ENCODE data around the gene SYNE4. TPM values are rescaled to one million over a fixed set of nuclear protein-coding genes. Genes with fewer than 3 reads are reported as not detected.
"Not testable (repeated sequence)": the region's sequence is repeated elsewhere in the genome, so short reads cannot be mapped to it uniquely, and the experiment has no call there.

SYNE4 gene
- polyA plus RNA-seq, 1 donor from 2014 or later, result 0.19 TPM

DNA sequence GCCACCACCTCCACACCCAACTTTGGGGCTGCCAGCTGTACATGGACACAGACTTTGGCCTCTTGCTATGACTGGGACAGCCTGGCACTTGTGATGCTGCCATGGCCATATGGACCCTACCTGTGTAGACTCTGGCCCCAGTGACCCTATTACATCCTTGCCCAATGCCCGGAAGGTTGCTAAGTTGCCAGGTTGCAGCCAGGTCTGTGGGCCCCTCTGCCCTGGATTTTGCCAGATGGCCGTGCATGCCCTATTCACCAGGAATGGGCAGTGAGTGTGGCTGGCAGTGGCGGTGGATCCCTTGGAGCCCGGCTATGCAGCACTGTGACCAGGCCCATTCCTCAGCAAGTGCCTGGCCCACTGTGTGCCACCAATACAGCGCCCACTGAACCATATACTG, 22.5 kb downstream of the SYNE4 start:
- H3K27ac ChIP-seq (ENCODE audit: low read length), result no peak overlapping the region
- H2AFZ ChIP-seq (ENCODE audit: low read depth, low read length), result no peak overlapping the region
- H3K79me2 ChIP-seq (replicated peaks; ENCODE audit: insufficient read depth, low read length), result no peaks in the 10 kb centered on the region

DNA sequence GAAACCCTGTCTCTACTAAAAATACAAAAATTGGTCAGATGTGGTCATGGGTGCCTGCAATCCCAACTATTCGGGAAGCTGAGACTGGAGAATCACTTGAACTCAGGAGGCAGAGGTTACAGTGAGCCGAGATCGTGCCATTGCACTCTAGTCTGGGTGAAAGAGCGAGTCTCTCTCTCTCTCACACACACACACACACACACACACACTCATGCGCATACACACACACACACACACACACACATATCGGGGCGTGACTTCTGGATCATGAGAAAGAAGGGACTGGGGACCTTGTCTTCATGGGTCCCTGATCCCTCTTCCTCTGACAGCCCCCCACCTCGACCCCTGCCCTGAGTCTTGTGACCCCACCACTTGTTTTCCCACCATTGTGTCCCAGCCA, 25.4 kb downstream of the SYNE4 start:
- H3K9ac ChIP-seq (ENCODE audit: low read length), result no peak overlapping the region
- peaks cover 14% of the 10 kb centered on the region for H3K27me3 ChIP-seq (ENCODE audit: insufficient read depth, low read depth, low read length)
- no peaks in the 10 kb centered on the region for H4K20me1 ChIP-seq (ENCODE audit: insufficient read depth)
- TF ChIP-seq SMC3 (conservative IDR thresholded peaks at IDR 0.05; ENCODE audit: poor library complexity) (no peak), MXI1 (conservative IDR thresholded peaks at IDR 0.05; ENCODE audit: poor library complexity, severe bottlenecking) (no peak), POLR2AphosphoS5 (IDR thresholded peaks at IDR 0.05) (no peak), EP300 (conservative IDR thresholded peaks at IDR 0.05; ENCODE audit: poor library complexity, severe bottlenecking) (no peak), RAD21 (conservative IDR thresholded peaks at IDR 0.05) (no peak), EZH2 (IDR thresholded peaks at IDR 0.05; ENCODE audit: borderline replicate concordance, insufficient read depth, low read length, poor library complexity, severe bottlenecking) (no peak), TAF1 (IDR thresholded peaks at IDR 0.05; ENCODE audit: low read depth) (no peak)
- TF ChIP-seq, protein P1, sequence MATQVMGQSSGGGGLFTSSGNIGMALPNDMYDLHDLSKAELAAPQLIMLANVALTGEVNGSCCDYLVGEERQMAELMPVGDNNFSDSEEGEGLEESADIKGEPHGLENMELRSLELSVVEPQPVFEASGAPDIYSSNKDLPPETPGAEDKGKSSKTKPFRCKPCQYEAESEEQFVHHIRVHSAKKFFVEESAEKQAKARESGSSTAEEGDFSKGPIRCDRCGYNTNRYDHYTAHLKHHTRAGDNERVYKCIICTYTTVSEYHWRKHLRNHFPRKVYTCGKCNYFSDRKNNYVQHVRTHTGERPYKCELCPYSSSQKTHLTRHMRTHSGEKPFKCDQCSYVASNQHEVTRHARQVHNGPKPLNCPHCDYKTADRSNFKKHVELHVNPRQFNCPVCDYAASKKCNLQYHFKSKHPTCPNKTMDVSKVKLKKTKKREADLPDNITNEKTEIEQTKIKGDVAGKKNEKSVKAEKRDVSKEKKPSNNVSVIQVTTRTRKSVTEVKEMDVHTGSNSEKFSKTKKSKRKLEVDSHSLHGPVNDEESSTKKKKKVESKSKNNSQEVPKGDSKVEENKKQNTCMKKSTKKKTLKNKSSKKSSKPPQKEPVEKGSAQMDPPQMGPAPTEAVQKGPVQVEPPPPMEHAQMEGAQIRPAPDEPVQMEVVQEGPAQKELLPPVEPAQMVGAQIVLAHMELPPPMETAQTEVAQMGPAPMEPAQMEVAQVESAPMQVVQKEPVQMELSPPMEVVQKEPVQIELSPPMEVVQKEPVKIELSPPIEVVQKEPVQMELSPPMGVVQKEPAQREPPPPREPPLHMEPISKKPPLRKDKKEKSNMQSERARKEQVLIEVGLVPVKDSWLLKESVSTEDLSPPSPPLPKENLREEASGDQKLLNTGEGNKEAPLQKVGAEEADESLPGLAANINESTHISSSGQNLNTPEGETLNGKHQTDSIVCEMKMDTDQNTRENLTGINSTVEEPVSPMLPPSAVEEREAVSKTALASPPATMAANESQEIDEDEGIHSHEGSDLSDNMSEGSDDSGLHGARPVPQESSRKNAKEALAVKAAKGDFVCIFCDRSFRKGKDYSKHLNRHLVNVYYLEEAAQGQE (IDR thresholded peaks at IDR 0.05; ENCODE audit: borderline replicate concordance), result no peak
- TF ChIP-seq, protein P2, sequence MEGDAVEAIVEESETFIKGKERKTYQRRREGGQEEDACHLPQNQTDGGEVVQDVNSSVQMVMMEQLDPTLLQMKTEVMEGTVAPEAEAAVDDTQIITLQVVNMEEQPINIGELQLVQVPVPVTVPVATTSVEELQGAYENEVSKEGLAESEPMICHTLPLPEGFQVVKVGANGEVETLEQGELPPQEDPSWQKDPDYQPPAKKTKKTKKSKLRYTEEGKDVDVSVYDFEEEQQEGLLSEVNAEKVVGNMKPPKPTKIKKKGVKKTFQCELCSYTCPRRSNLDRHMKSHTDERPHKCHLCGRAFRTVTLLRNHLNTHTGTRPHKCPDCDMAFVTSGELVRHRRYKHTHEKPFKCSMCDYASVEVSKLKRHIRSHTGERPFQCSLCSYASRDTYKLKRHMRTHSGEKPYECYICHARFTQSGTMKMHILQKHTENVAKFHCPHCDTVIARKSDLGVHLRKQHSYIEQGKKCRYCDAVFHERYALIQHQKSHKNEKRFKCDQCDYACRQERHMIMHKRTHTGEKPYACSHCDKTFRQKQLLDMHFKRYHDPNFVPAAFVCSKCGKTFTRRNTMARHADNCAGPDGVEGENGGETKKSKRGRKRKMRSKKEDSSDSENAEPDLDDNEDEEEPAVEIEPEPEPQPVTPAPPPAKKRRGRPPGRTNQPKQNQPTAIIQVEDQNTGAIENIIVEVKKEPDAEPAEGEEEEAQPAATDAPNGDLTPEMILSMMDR (IDR thresholded peaks at IDR 0.05; ENCODE audit: poor library complexity, severe bottlenecking), result no peak
- no peaks in the 10 kb centered on the region for H3K79me2 ChIP-seq (replicated peaks; ENCODE audit: insufficient read depth, low read length)
- H3K4me2 ChIP-seq (ENCODE audit: low read length), result no peak overlapping the region
- H3F3A ChIP-seq (ENCODE audit: insufficient read depth, low read length, poor library complexity, severe bottlenecking), result no peaks in the 10 kb centered on the region
- no peaks in the 10 kb centered on the region for H3K9me2 ChIP-seq (ENCODE audit: insufficient read depth, low read length)
- no peak overlapping the region for H2AFZ ChIP-seq (ENCODE audit: low read depth, low read length)
- no peak overlapping the region for H3K4me3 ChIP-seq (ENCODE audit: low read length)
- H3K9me3 ChIP-seq (ENCODE audit: low read length), result no peaks in the 10 kb centered on the region
- H3K36me3 ChIP-seq (ENCODE audit: insufficient read depth, low read length), result no peaks in the 10 kb centered on the region
- H3K27ac ChIP-seq (ENCODE audit: low read length), result no peak overlapping the region

More for the DNA sequence above, 22.5 kb downstream of the SYNE4 start:
- Histone ChIP-seq H3F3A (ENCODE audit: insufficient read depth, low read length, poor library complexity, severe bottlenecking) (no peaks in the 10 kb centered on the region), H3K27me3 (ENCODE audit: insufficient read depth, low read depth, low read length) (peaks cover 14% of the 10 kb centered on the region), H3K36me3 (ENCODE audit: insufficient read depth, low read length) (no peaks in the 10 kb centered on the region), H3K9me2 (ENCODE audit: insufficient read depth, low read length) (no peaks in the 10 kb centered on the region), H3K4me2 (ENCODE audit: low read length) (no peak overlapping the region), H4K20me1 (ENCODE audit: insufficient read depth) (no peaks in the 10 kb centered on the region), H3K9ac (ENCODE audit: low read length) (no peak overlapping the region), H3K9me3 (ENCODE audit: low read length) (no peaks in the 10 kb centered on the region), H3K4me3 (ENCODE audit: low read length) (no peak overlapping the region)
- TF ChIP-seq, protein P1 (IDR thresholded peaks at IDR 0.05; ENCODE audit: borderline replicate concordance), result no peak
- TF ChIP-seq SMC3 (conservative IDR thresholded peaks at IDR 0.05; ENCODE audit: poor library complexity) (no peak), EZH2 (IDR thresholded peaks at IDR 0.05; ENCODE audit: borderline replicate concordance, insufficient read depth, low read length, poor library complexity, severe bottlenecking) (no peak)

DNA sequence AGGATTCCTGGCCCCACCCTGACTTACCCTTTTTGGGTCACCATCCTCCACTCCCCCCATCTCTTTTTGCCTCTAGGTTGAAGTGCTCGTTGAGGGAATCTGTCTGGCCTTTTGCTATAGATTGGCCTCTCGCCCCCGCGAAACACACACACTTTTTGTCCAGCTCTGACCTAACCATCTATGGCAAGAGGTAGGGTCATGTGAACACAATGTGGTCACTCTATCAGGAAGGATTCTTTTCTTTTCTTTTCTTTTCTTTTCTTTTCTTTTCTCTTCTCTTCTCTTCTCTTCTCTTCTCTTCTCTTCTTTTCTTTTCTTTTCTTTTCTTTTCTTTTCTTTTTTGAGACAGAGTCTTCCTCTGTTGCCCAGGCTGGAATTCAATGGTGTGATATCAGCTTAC, 27.6 kb downstream of the SYNE4 start:
- not testable (repeated sequence) for H4K20me1 ChIP-seq (ENCODE audit: insufficient read depth); H3F3A ChIP-seq (ENCODE audit: insufficient read depth, low read length, poor library complexity, severe bottlenecking); H3K4me3 ChIP-seq (ENCODE audit: low read length); H3K9me3 ChIP-seq (ENCODE audit: low read length); H3K27me3 ChIP-seq (ENCODE audit: insufficient read depth, low read depth, low read length); H3K9ac ChIP-seq (ENCODE audit: low read length); H2AFZ ChIP-seq (ENCODE audit: low read depth, low read length); H3K4me2 ChIP-seq (ENCODE audit: low read length); H3K27ac ChIP-seq (ENCODE audit: low read length); H3K9me2 ChIP-seq (ENCODE audit: insufficient read depth, low read length); H3K79me2 ChIP-seq (replicated peaks; ENCODE audit: insufficient read depth, low read length); H3K36me3 ChIP-seq (ENCODE audit: insufficient read depth, low read length)

All from neural cell (in vitro differentiated cells).